ENCODE data around the gene CIBAR2.

- TF ChIP-seq EP300 (IDR thresholded peaks at IDR 0.05; ENCODE audit: low read depth), result no peak
- no peak for TF ChIP-seq POLR2AphosphoS5 (IDR thresholded peaks at IDR 0.05)
These were observed 27.3 kb downstream of the CIBAR2 start for GRCh38 chr16:85084841-85085510.
